ENCODE data around the gene TDRD9. TPM values are rescaled to one million over a fixed set of nuclear protein-coding genes. Genes with fewer than 3 reads are reported as not detected.
A peak's percentile ranks its signal among the peaks of the same experiment; 100 is the strongest.

The TDRD9 gene
- total and polyA plus RNA-seq, 12 donors: 0.55 to 8.4 (median 2.4) TPM

GRCh38 chr14:103998027-103998426 lies 69.8 kb downstream of the TDRD9 start:
- intact Hi-C loops (cut with DNase I): no loop called here
- TF ChIP-seq CTCF (IDR thresholded peaks at IDR 0.05): no peak
- H3K4me1 ChIP-seq: no peaks in the 10 kb centered on the region
- no peak overlapping the region for H3K27ac ChIP-seq
- 82 to 83% methylated on average over 10 of the region's 10 CpGs for WGBS, 2 donors
- no peak for ATAC-seq
- no peak for DNase-seq
- H3K36me3 ChIP-seq: no peaks in the 10 kb centered on the region
- peaks cover 0 to 10% (median 4%) of the 10 kb centered on the region in 7 donors for H3K27me3 ChIP-seq
- no peaks in the 10 kb centered on the region for H3K9me3 ChIP-seq
- H3K4me3 ChIP-seq: no peak overlapping the region

GRCh38 chr14:103999795-104000440 lies 71.7 kb downstream of the TDRD9 start:
- H3K36me3 ChIP-seq: no peaks in the 10 kb centered on the region
- ATAC-seq (no peak), DNase-seq (no peak)
- no peak overlapping the region for H3K4me3 ChIP-seq
- peaks cover 0 to 10% (median 4%) of the 10 kb centered on the region in 7 donors for H3K27me3 ChIP-seq
- intact Hi-C loops (cut with DNase I): no loop called here
- H3K9me3 ChIP-seq: no peaks in the 10 kb centered on the region
- no peak for TF ChIP-seq CTCF (IDR thresholded peaks at IDR 0.05)
- no peaks in the 10 kb centered on the region for H3K4me1 ChIP-seq
- H3K27ac ChIP-seq: no peak overlapping the region
- WGBS, 2 donors: 92 to 95% methylated on average over 7 of the region's 7 CpGs

GRCh38 chr14:104001003-104001402 lies 72.7 kb downstream of the TDRD9 start:
- peak in 8 of 9 donors; percentile 7 to 42 (median 26) for TF ChIP-seq CTCF (IDR thresholded peaks at IDR 0.05)
- 61 to 63% methylated on average over 4 of the region's 4 CpGs for WGBS, 2 donors
- H3K27ac ChIP-seq: no peak overlapping the region
- peaks cover 0 to 5% (median 0%) of the 10 kb centered on the region in 7 donors for H3K27me3 ChIP-seq
- H3K36me3 ChIP-seq: no peaks in the 10 kb centered on the region
- intact Hi-C loops (cut with DNase I): no loop called here
- DNase-seq: no peak
- H3K4me1 ChIP-seq: no peaks in the 10 kb centered on the region
- peak in 4 of 8 donors; percentile 48 to 67 (median 58) for ATAC-seq
- H3K4me3 ChIP-seq: no peak overlapping the region
- no peaks in the 10 kb centered on the region for H3K9me3 ChIP-seq

GRCh38 chr14:104003616-104004015 lies 75.4 kb downstream of the TDRD9 start:
- intact Hi-C loops (cut with DNase I): no loop called here
- Histone ChIP-seq H3K27ac (no peak overlapping the region), H3K27me3 (no peaks in the 10 kb centered on the region), H3K4me1 (no peaks in the 10 kb centered on the region), H3K9me3 (no peaks in the 10 kb centered on the region), H3K4me3 (no peak overlapping the region), H3K36me3 (no peaks in the 10 kb centered on the region)
- DNase-seq (no peak), ATAC-seq (no peak)
- 85 to 87% methylated on average over 6 of the region's 6 CpGs for WGBS, 2 donors
- no peak for TF ChIP-seq CTCF (IDR thresholded peaks at IDR 0.05)

Measured in heart right ventricle (tissue), 16 donors.